ENCODE data around the gene DISC1.

DISC1 gene

GRCh38 chr1:232038706-232039677 lies 412.4 kb downstream of the DISC1 start:
- Mint-ChIP-seq H3K4me1 (ENCODE audit: low read depth) (no peaks in the 10 kb centered on the region), H3K9me3 (peaks cover 15% of the 10 kb centered on the region), H3K4me3 (no peak overlapping the region), H3K27me3 (no peaks in the 10 kb centered on the region), H3K36me3 (ENCODE audit: low read depth) (peaks cover 23% of the 10 kb centered on the region), H3K27ac (no peak overlapping the region)
- intact Hi-C loops (cut with micrococcal nuclease): no loop called here

- H3K4me1 Mint-ChIP-seq (ENCODE audit: low read depth): no peaks in the 10 kb centered on the region
- H3K27me3 Mint-ChIP-seq: no peaks in the 10 kb centered on the region
- H3K4me3 Mint-ChIP-seq: no peak overlapping the region
- no peak overlapping the region for H3K27ac Mint-ChIP-seq
- H3K9me3 Mint-ChIP-seq: peaks cover 15% of the 10 kb centered on the region
- intact Hi-C loops (cut with micrococcal nuclease): no loop called here
- peaks cover 14% of the 10 kb centered on the region for H3K36me3 Mint-ChIP-seq (ENCODE audit: low read depth)
Measured at GRCh38 chr1:232040260-232040659, 413.7 kb downstream of the DISC1 start.

GRCh38 chr1:232044728-232045127 lies 418.1 kb downstream of the DISC1 start:
- intact Hi-C loops (cut with micrococcal nuclease): no loop called here
- Mint-ChIP-seq H3K4me1 (ENCODE audit: low read depth) (no peaks in the 10 kb centered on the region), H3K27me3 (no peaks in the 10 kb centered on the region), H3K36me3 (ENCODE audit: low read depth) (no peaks in the 10 kb centered on the region), H3K9me3 (peaks cover 15% of the 10 kb centered on the region), H3K27ac (no peak overlapping the region), H3K4me3 (no peak overlapping the region)

GRCh38 chr1:232045139-232045994 lies 418.8 kb downstream of the DISC1 start:
- H3K9me3 Mint-ChIP-seq: peaks cover 15% of the 10 kb centered on the region
- H3K27ac Mint-ChIP-seq: no peak overlapping the region
- intact Hi-C loops (cut with micrococcal nuclease): no loop called here
- H3K4me3 Mint-ChIP-seq: no peak overlapping the region
- peaks cover 4% of the 10 kb centered on the region for H3K4me1 Mint-ChIP-seq (ENCODE audit: low read depth)
- H3K27me3 Mint-ChIP-seq: no peaks in the 10 kb centered on the region
- H3K36me3 Mint-ChIP-seq (ENCODE audit: low read depth): no peaks in the 10 kb centered on the region

- H3K27me3 Mint-ChIP-seq: no peaks in the 10 kb centered on the region
- no peak overlapping the region for H3K4me3 Mint-ChIP-seq
- no peaks in the 10 kb centered on the region for H3K36me3 Mint-ChIP-seq (ENCODE audit: low read depth)
- intact Hi-C loops (cut with micrococcal nuclease): no loop called here
- H3K4me1 Mint-ChIP-seq (ENCODE audit: low read depth): peaks cover 15% of the 10 kb centered on the region
- no peak overlapping the region for H3K27ac Mint-ChIP-seq
- peaks cover 15% of the 10 kb centered on the region for H3K9me3 Mint-ChIP-seq
Measured at GRCh38 chr1:232046451-232047306, 420.1 kb downstream of the DISC1 start.

GRCh38 chr1:232047473-232047872 lies 420.9 kb downstream of the DISC1 start:
- Mint-ChIP-seq H3K4me1 (ENCODE audit: low read depth) (peaks cover 15% of the 10 kb centered on the region), H3K4me3 (no peak overlapping the region), H3K27ac (no peak overlapping the region), H3K9me3 (peaks cover 8% of the 10 kb centered on the region), H3K36me3 (ENCODE audit: low read depth) (no peaks in the 10 kb centered on the region), H3K27me3 (no peaks in the 10 kb centered on the region)
- intact Hi-C loops (cut with micrococcal nuclease): no loop called here

- intact Hi-C loops (cut with micrococcal nuclease): no loop called here
- H3K27me3 Mint-ChIP-seq: no peaks in the 10 kb centered on the region
- H3K36me3 Mint-ChIP-seq (ENCODE audit: low read depth): no peaks in the 10 kb centered on the region
Measured at GRCh38 chr1:232048481-232048880, 421.9 kb downstream of the DISC1 start.

GRCh38 chr1:232049335-232049734 lies 422.7 kb downstream of the DISC1 start:
- no peaks in the 10 kb centered on the region for H3K27me3 Mint-ChIP-seq
- H3K4me1 Mint-ChIP-seq (ENCODE audit: low read depth): peaks cover 15% of the 10 kb centered on the region
- H3K27ac Mint-ChIP-seq: no peak overlapping the region
- H3K36me3 Mint-ChIP-seq (ENCODE audit: low read depth): no peaks in the 10 kb centered on the region
- no peaks in the 10 kb centered on the region for H3K9me3 Mint-ChIP-seq
- intact Hi-C loops (cut with micrococcal nuclease): no loop called here
- H3K4me3 Mint-ChIP-seq: no peak overlapping the region

More at GRCh38 chr1:232048481-232048880, 421.9 kb downstream of the DISC1 start:
- Mint-ChIP-seq H3K4me1 (ENCODE audit: low read depth) (peaks cover 15% of the 10 kb centered on the region), H3K4me3 (no peak overlapping the region), H3K27ac (no peak overlapping the region), H3K9me3 (no peaks in the 10 kb centered on the region)

- H3K9me3 Mint-ChIP-seq: no peaks in the 10 kb centered on the region
- H3K4me3 Mint-ChIP-seq: no peak overlapping the region
- H3K36me3 Mint-ChIP-seq (ENCODE audit: low read depth): no peaks in the 10 kb centered on the region
- no peaks in the 10 kb centered on the region for H3K4me1 Mint-ChIP-seq (ENCODE audit: low read depth)
- H3K27me3 Mint-ChIP-seq: peaks cover 2% of the 10 kb centered on the region
- intact Hi-C loops (cut with micrococcal nuclease): no loop called here
- H3K27ac Mint-ChIP-seq: no peak overlapping the region
Measured at GRCh38 chr1:232057217-232057895, 430.8 kb downstream of the DISC1 start.

- Mint-ChIP-seq H3K4me1 (ENCODE audit: low read depth) (no peaks in the 10 kb centered on the region), H3K4me3 (no peak overlapping the region), H3K9me3 (no peaks in the 10 kb centered on the region), H3K36me3 (ENCODE audit: low read depth) (no peaks in the 10 kb centered on the region), H3K27me3 (peaks cover 2% of the 10 kb centered on the region), H3K27ac (no peak overlapping the region)
- intact Hi-C loops (cut with micrococcal nuclease): no loop called here
Measured at GRCh38 chr1:232057896-232058274, 431.3 kb downstream of the DISC1 start.

GRCh38 chr1:232059726-232060374 lies 433.3 kb downstream of the DISC1 start:
- Mint-ChIP-seq H3K36me3 (ENCODE audit: low read depth) (no peaks in the 10 kb centered on the region), H3K4me1 (ENCODE audit: low read depth) (no peaks in the 10 kb centered on the region), H3K27me3 (peaks cover 2% of the 10 kb centered on the region), H3K9me3 (no peaks in the 10 kb centered on the region), H3K4me3 (no peak overlapping the region), H3K27ac (no peak overlapping the region)
- intact Hi-C loops (cut with micrococcal nuclease): no loop called here

- Mint-ChIP-seq H3K4me1 (ENCODE audit: low read depth) (no peaks in the 10 kb centered on the region), H3K9me3 (no peaks in the 10 kb centered on the region), H3K36me3 (ENCODE audit: low read depth) (no peaks in the 10 kb centered on the region), H3K27ac (no peak overlapping the region), H3K27me3 (peaks cover 2% of the 10 kb centered on the region), H3K4me3 (no peak overlapping the region)
- intact Hi-C loops (cut with micrococcal nuclease): no loop called here
Measured at GRCh38 chr1:232062967-232063366, 436.4 kb downstream of the DISC1 start.

GRCh38 chr1:232066521-232066920 lies 439.9 kb downstream of the DISC1 start:
- H3K4me3 Mint-ChIP-seq: no peak overlapping the region
- no peak overlapping the region for H3K27ac Mint-ChIP-seq
- no peaks in the 10 kb centered on the region for H3K9me3 Mint-ChIP-seq
- H3K27me3 Mint-ChIP-seq: no peaks in the 10 kb centered on the region
- intact Hi-C loops (cut with micrococcal nuclease): no loop called here
- H3K36me3 Mint-ChIP-seq (ENCODE audit: low read depth): no peaks in the 10 kb centered on the region
- no peaks in the 10 kb centered on the region for H3K4me1 Mint-ChIP-seq (ENCODE audit: low read depth)
